OCI-LY1 (cell line): ENCODE data around the gene PIGU.

Experiments
- EZH2 ChIP-seq: fragments of 200-600 bp; sonication (generic), shearing (Covaris generic); IDR thresholded peaks from 2 replicates; pipeline ENCODE4 v1.8.0; 2017; ENCODE audit warnings: borderline replicate concordance, mixed run types, mild to moderate bottlenecking, antibody characterized with exemption, low read length, moderate library complexity, mixed read lengths
- TF ChIP-seq, protein P1 (sequence below): fragments of 200-600 bp; sonication (generic), shearing (Covaris generic); IDR thresholded peaks from 2 replicates; pipeline ENCODE4 v1.5.1; 2017; ENCODE audit warnings: mild to moderate bottlenecking, antibody characterized with exemption, low read length, moderate library complexity, mixed read lengths

- TF ChIP-seq, protein P1, sequence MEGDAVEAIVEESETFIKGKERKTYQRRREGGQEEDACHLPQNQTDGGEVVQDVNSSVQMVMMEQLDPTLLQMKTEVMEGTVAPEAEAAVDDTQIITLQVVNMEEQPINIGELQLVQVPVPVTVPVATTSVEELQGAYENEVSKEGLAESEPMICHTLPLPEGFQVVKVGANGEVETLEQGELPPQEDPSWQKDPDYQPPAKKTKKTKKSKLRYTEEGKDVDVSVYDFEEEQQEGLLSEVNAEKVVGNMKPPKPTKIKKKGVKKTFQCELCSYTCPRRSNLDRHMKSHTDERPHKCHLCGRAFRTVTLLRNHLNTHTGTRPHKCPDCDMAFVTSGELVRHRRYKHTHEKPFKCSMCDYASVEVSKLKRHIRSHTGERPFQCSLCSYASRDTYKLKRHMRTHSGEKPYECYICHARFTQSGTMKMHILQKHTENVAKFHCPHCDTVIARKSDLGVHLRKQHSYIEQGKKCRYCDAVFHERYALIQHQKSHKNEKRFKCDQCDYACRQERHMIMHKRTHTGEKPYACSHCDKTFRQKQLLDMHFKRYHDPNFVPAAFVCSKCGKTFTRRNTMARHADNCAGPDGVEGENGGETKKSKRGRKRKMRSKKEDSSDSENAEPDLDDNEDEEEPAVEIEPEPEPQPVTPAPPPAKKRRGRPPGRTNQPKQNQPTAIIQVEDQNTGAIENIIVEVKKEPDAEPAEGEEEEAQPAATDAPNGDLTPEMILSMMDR: no peak
- TF ChIP-seq EZH2: no peak
These were observed 29.2 kb downstream of the PIGU start for GRCh38 chr20:34647737-34648136.
